HCT116 (cell line): ENCODE results near the gene OPHN1.

Source experiments
- EGR1 ChIP-seq: IDR thresholded peaks from 2 replicates; pipeline ENCODE4 v1.6.1; 2012; ENCODE audit warnings: low read depth
- POLR2A ChIP-seq: IDR thresholded peaks from 2 replicates; pipeline ENCODE4 v1.7.0; 2011; ENCODE audit warnings: borderline replicate concordance; ENCODE audit not compliant: insufficient read depth, insufficient read length; ENCODE audit errors: extremely low read depth
- TF ChIP-seq, protein P1 (sequence below), 3 experiments: fragments of 200-600 bp in 1 of 3; sonication (generic) in 1 of 3; IDR thresholded peaks in 2 of 3; conservative IDR thresholded peaks in 1 of 3; 2 replicates each; pipeline ENCODE4 v1.5.1; 2012 to 2017; ENCODE audit warnings: low read depth in 2 of 3, low read length in 2 of 3, antibody characterized with exemption in 1 of 3, borderline replicate concordance in 1 of 3, control low read depth in 1 of 3, mild to moderate bottlenecking in 1 of 3, mixed read lengths in 1 of 3, mixed run types in 1 of 3, moderate library complexity in 1 of 3; ENCODE audit not compliant: insufficient read depth in 1 of 3

DNA sequence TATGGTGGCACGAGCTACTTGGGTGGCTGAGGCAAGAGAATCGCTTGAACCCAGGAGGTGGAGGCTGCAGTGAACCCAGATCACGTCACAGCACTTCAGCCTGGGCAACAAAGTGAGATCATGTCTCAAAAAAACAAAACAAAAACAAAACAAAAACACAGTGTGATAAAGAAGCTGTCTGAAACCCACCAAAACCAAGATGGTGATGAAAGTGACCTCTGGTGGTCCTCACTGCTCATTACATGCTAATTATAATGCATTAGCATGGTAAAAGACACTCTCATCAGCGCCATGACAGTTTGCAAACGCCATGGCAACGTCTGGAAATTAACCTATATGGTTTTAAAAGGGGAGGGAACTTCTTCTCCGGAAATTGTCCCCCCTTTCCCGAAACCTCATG is 29.4 kb upstream of the OPHN1 start:
- TF ChIP-seq POLR2A (no peak), EGR1 (no peak)
- TF ChIP-seq, protein P1, sequence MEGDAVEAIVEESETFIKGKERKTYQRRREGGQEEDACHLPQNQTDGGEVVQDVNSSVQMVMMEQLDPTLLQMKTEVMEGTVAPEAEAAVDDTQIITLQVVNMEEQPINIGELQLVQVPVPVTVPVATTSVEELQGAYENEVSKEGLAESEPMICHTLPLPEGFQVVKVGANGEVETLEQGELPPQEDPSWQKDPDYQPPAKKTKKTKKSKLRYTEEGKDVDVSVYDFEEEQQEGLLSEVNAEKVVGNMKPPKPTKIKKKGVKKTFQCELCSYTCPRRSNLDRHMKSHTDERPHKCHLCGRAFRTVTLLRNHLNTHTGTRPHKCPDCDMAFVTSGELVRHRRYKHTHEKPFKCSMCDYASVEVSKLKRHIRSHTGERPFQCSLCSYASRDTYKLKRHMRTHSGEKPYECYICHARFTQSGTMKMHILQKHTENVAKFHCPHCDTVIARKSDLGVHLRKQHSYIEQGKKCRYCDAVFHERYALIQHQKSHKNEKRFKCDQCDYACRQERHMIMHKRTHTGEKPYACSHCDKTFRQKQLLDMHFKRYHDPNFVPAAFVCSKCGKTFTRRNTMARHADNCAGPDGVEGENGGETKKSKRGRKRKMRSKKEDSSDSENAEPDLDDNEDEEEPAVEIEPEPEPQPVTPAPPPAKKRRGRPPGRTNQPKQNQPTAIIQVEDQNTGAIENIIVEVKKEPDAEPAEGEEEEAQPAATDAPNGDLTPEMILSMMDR (IDR thresholded peaks at IDR 0.05 in 2 of 3, conservative IDR thresholded peaks at IDR 0.05 in 1 of 3; ENCODE audit: borderline replicate concordance in 1 of 3, insufficient read depth in 1 of 3, low read depth in 2 of 3, low read length in 2 of 3): peak; percentile 29 to 48 (median 32); a peak in 4 of 6 replicates
